ENCODE data around the gene ARF5. TPM values are rescaled to one million over a fixed set of nuclear protein-coding genes. Genes with fewer than 3 reads are reported as not detected.

ARF5 gene
- total RNA-seq, 1 experiment from 2014 or later, result 83.5 TPM

DNA sequence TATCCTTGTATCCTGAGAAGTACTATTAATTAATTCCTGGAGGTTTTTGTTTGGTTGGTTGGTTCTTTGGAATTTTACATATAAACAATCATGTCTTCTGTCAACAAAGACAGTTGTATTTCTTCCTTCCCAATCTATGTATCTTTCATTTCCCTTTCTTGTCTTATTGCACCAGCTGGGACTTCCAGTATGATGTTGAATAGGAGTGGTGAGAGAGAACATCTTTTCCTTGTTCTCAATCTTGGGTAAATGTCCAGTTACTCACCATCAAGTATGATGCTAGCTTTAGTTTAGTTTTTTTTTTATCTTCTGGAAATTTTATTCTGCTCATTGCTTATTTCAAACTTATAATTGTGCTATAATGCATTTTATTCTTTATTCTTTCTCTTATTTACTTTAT, 37.1 kb downstream of the ARF5 start:
- H3K4me1 ChIP-seq (ENCODE audit: insufficient read depth, low read length, poor library complexity, severe bottlenecking), result no peaks in the 10 kb centered on the region
- no TSS peak for BruUV-seq (replicated peaks)
- no peak overlapping the region for H3K4me3 ChIP-seq (ENCODE audit: low read depth, low read length, poor library complexity, severe bottlenecking)
- H3K27ac ChIP-seq (ENCODE audit: low read depth, low read length, poor library complexity, severe bottlenecking), result no peak overlapping the region
- no peaks in the 10 kb centered on the region for H3K9me3 ChIP-seq (ENCODE audit: low read depth, low read length, poor library complexity, severe bottlenecking)
- intact Hi-C loops (cut with micrococcal nuclease; ENCODE audit: unreplicated experiment), result no loop called here
- ChIA-PET CTCF (no interaction called here), POLR2A (ENCODE audit: low non-redundant PET) (no interaction called here)
- peaks cover 47% of the 10 kb centered on the region for H3K27me3 ChIP-seq (replicated peaks; ENCODE audit: insufficient read depth, low read depth, low read length, poor library complexity)
- H3K36me3 ChIP-seq (ENCODE audit: insufficient read depth, low read length, poor library complexity, severe bottlenecking), result no peaks in the 10 kb centered on the region
- no peak for DNase-seq (ENCODE audit: low spot score)
- TF ChIP-seq, protein P1, sequence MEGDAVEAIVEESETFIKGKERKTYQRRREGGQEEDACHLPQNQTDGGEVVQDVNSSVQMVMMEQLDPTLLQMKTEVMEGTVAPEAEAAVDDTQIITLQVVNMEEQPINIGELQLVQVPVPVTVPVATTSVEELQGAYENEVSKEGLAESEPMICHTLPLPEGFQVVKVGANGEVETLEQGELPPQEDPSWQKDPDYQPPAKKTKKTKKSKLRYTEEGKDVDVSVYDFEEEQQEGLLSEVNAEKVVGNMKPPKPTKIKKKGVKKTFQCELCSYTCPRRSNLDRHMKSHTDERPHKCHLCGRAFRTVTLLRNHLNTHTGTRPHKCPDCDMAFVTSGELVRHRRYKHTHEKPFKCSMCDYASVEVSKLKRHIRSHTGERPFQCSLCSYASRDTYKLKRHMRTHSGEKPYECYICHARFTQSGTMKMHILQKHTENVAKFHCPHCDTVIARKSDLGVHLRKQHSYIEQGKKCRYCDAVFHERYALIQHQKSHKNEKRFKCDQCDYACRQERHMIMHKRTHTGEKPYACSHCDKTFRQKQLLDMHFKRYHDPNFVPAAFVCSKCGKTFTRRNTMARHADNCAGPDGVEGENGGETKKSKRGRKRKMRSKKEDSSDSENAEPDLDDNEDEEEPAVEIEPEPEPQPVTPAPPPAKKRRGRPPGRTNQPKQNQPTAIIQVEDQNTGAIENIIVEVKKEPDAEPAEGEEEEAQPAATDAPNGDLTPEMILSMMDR (conservative IDR thresholded peaks at IDR 0.05; ENCODE audit: low read depth, low read length), result no peak
- no peak for TF ChIP-seq EZH2 (IDR thresholded peaks at IDR 0.05; ENCODE audit: borderline replicate concordance, low read depth, low read length, poor library complexity, severe bottlenecking)

DNA sequence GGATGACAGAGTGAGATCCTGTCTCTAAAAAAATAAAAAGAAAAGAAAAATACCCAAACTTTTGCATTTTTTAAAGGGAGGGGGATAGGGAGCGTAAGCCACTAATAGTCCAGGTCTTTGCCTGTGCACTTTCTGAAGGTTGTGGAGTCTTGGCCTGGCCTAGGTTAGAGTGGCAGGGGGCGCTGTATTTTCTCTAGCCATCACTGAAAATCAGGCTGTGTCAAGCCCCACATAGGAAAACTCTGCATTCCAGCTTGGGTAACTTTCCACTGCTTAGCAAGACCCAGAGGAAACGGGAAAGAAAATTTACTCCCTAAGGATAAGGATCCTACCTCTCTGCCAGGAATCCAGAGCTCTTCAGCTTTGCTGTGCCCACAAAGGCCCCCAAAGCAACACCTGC, 40.2 kb downstream of the ARF5 start:
- ChIA-PET POLR2A (ENCODE audit: low non-redundant PET) (no interaction called here), CTCF (no interaction called here)
- TF ChIP-seq, protein P1 (conservative IDR thresholded peaks at IDR 0.05; ENCODE audit: low read depth, low read length), result peak; percentile 27; the same call in 1 of the 2 replicates
- no peak for TF ChIP-seq EZH2 (IDR thresholded peaks at IDR 0.05; ENCODE audit: borderline replicate concordance, low read depth, low read length, poor library complexity, severe bottlenecking)
- no peaks in the 10 kb centered on the region for H3K4me1 ChIP-seq (ENCODE audit: insufficient read depth, low read length, poor library complexity, severe bottlenecking)
- H3K36me3 ChIP-seq (ENCODE audit: insufficient read depth, low read length, poor library complexity, severe bottlenecking), result no peaks in the 10 kb centered on the region
- no peak overlapping the region for H3K4me3 ChIP-seq (ENCODE audit: low read depth, low read length, poor library complexity, severe bottlenecking)
- no peak overlapping the region for H3K27ac ChIP-seq (ENCODE audit: low read depth, low read length, poor library complexity, severe bottlenecking)
- no peaks in the 10 kb centered on the region for H3K9me3 ChIP-seq (ENCODE audit: low read depth, low read length, poor library complexity, severe bottlenecking)
- intact Hi-C loops (cut with micrococcal nuclease; ENCODE audit: unreplicated experiment), result no loop called here
- H3K27me3 ChIP-seq (replicated peaks; ENCODE audit: insufficient read depth, low read depth, low read length, poor library complexity), result peaks cover 16% of the 10 kb centered on the region
- no TSS peak for BruUV-seq (replicated peaks)
- DNase-seq (ENCODE audit: low spot score), result no peak

DNA sequence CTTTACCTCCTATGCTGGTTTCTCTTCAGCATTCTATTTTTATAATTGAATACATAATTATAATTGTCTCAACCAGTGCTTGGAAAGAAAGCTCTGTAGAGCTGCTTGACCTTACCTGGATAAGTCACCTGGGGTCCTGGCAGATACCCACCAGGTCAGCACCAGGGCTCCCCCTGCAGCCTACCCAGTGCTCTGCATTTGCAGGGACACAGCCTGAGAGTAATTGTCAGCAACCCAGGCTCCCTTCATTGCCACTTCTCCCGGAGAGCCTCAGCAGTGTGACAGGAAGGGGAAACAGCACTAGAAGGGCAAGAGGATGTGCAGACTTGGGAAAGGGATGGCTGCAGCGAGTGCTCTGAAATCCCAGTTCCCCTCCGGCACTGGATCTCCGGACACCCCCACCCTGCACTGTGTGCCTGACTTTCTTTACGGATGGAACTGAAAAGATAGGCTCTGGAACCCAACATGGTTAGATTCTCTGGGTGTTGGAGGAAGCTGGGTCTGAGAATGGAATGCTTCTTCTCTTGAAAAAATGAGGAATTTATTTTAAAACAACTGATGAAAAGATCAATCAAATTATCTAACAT, 41.1 kb downstream of the ARF5 start:
- Histone ChIP-seq H3K36me3 (ENCODE audit: insufficient read depth, low read length, poor library complexity, severe bottlenecking) (no peaks in the 10 kb centered on the region), H3K4me3 (ENCODE audit: low read depth, low read length, poor library complexity, severe bottlenecking) (no peak overlapping the region), H3K9me3 (ENCODE audit: low read depth, low read length, poor library complexity, severe bottlenecking) (no peaks in the 10 kb centered on the region), H3K27ac (ENCODE audit: low read depth, low read length, poor library complexity, severe bottlenecking) (no peak overlapping the region), H3K4me1 (ENCODE audit: insufficient read depth, low read length, poor library complexity, severe bottlenecking) (no peaks in the 10 kb centered on the region), H3K27me3 (replicated peaks; ENCODE audit: insufficient read depth, low read depth, low read length, poor library complexity) (peaks cover 10% of the 10 kb centered on the region)
- BruUV-seq (replicated peaks), result no TSS peak
- intact Hi-C loops (cut with micrococcal nuclease; ENCODE audit: unreplicated experiment), result no loop called here
- CTCF ChIA-PET, result no interaction called here
- DNase-seq (ENCODE audit: low spot score), result no peak
- POLR2A ChIA-PET (ENCODE audit: low non-redundant PET), result no interaction called here
- TF ChIP-seq, protein P1 (conservative IDR thresholded peaks at IDR 0.05; ENCODE audit: low read depth, low read length), result peak; percentile 68
- TF ChIP-seq EZH2 (IDR thresholded peaks at IDR 0.05; ENCODE audit: borderline replicate concordance, low read depth, low read length, poor library complexity, severe bottlenecking), result no peak

Measured in A673 (cell line).